ENCODE measurements around the gene LCN2. TPM values are rescaled to one million over a fixed set of nuclear protein-coding genes. Genes with fewer than 3 reads are reported as not detected.

The LCN2 gene
- polyA plus RNA-seq, 1 experiment = not detected

DNA sequence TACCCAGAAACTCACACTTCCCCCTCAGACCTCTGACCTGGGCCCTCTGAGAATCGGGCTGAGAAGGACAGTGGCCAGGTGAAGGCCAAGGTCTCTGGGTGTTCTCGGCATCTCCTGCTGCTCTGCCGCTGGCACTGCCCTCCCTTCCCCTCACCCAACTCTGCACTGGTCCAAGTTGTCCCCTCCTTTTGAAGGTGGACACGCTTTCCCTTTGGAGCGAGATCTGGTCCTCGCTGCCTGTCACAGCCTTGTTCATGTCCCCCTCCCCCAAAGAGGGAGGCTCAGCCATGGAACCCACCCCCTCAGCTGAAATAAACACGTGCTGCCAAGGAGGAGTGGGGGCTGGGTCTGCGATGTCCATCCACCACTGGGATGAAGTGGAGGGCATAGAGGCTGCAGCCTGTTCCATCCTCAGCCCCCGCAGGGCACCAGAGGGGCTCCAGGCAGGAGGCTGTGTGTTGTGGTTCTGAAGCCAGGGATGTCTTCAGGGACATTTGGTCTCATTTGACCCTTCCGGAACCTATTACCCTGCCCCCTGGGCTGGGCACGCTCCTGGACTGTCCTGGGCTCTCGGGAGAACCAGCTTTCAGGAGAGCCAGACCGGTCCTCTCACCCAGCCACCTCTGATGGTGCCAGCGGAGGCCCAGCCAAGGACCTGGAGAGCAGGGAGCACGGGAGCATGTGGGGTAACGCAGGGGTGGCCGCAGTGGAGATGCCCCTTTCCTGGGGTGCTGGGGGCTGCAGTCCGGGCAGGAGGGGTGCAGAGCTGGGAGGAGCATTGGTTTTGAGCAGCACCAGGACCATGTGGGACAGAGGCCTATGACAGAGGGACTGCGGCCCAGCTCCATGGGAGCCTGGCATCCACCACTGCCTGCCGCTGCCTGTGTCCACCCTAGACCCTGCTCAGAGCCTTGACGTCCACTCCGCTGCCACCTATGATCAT is 4.7 kb upstream of the LCN2 start:
- Histone ChIP-seq H3K4me3 (ENCODE audit: low read depth, low read length) (no peak overlapping the region), H3K36me3 (ENCODE audit: control insufficient read depth, insufficient read depth, low read length) (no peaks in the 10 kb centered on the region), H3K27me3 (ENCODE audit: control insufficient read depth, insufficient read depth, low read length) (peaks cover 1% of the 10 kb centered on the region)
- ChIA-PET CTCF (interaction anchor here (2.2 to 2.6 kb wide), 2 partner anchors 16 to 27 kb away, joined by 8 to 10 read pairs; partner anchors contain the start of gene PTGES2), POLR2A (no interaction called here)
- TF ChIP-seq, protein P1, sequence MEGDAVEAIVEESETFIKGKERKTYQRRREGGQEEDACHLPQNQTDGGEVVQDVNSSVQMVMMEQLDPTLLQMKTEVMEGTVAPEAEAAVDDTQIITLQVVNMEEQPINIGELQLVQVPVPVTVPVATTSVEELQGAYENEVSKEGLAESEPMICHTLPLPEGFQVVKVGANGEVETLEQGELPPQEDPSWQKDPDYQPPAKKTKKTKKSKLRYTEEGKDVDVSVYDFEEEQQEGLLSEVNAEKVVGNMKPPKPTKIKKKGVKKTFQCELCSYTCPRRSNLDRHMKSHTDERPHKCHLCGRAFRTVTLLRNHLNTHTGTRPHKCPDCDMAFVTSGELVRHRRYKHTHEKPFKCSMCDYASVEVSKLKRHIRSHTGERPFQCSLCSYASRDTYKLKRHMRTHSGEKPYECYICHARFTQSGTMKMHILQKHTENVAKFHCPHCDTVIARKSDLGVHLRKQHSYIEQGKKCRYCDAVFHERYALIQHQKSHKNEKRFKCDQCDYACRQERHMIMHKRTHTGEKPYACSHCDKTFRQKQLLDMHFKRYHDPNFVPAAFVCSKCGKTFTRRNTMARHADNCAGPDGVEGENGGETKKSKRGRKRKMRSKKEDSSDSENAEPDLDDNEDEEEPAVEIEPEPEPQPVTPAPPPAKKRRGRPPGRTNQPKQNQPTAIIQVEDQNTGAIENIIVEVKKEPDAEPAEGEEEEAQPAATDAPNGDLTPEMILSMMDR (IDR thresholded peaks at IDR 0.05; ENCODE audit: insufficient read depth, low read depth, low read length) = no peak
- no peak for DNase-seq (ENCODE audit: low read depth)

DNA sequence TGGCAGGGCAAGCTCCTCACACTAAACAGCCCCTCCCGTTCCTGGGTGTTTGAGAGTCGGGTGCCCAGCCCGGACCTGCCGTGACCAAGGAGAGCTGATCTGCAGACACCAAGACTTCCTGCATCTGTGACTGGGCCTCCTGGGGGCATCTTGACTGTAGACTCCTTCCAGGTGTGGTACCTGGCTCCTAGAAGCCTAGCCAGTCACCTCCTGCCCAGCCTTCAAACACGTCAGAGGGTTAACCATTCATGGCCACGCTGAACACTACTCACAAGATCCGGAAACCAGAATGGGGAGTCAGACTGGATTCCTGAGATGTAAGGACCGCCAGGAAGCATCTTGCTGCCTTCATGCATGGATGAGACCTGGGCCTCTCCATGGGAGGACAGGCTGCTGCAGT is 3.7 kb upstream of the LCN2 start:
- Histone ChIP-seq H3K27me3 (ENCODE audit: control insufficient read depth, insufficient read depth, low read length) (peaks cover 1% of the 10 kb centered on the region), H3K4me3 (ENCODE audit: low read depth, low read length) (no peak overlapping the region), H3K36me3 (ENCODE audit: control insufficient read depth, insufficient read depth, low read length) (no peaks in the 10 kb centered on the region)
- DNase-seq (ENCODE audit: low read depth) = no peak
- CTCF ChIA-PET = interaction anchor here (2.2 kb wide), 1 partner anchor 17 kb away, joined by 8 read pairs; the partner anchor contains the start of gene PTGES2
- POLR2A ChIA-PET = no interaction called here
- TF ChIP-seq, protein P1 (IDR thresholded peaks at IDR 0.05; ENCODE audit: insufficient read depth, low read depth, low read length) = no peak

DNA sequence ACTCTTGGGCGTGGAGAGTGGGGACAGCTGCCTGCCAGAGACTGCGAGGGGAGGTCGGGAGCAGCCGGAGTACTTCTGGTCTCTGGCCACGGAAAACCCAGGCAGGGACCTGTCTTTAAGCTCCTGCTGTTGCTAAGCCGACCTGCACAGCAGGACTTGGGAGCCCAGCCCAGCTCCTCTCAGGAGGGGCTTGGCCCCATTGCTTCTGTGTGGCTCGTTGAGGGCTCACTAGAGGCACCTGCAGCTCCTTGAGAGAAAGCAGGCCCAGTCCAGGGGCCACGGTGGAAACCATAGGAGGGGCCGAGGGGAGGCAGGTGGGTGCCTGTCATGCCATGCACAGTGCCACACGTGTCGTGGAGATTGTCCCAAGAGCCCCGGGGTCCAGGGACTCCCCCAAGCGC is 3.3 kb upstream of the LCN2 start:
- no peak overlapping the region for H3K4me3 ChIP-seq (ENCODE audit: low read depth, low read length)
- TF ChIP-seq, protein P1 (IDR thresholded peaks at IDR 0.05; ENCODE audit: insufficient read depth, low read depth, low read length) = no peak
- POLR2A ChIA-PET = no interaction called here
- CTCF ChIA-PET = interaction anchor here (2.2 kb wide), 1 partner anchor 18 kb away, joined by 8 read pairs; the partner anchor contains the start of gene PTGES2
- no peak for DNase-seq (ENCODE audit: low read depth)
- H3K36me3 ChIP-seq (ENCODE audit: control insufficient read depth, insufficient read depth, low read length) = no peaks in the 10 kb centered on the region
- peaks cover 1% of the 10 kb centered on the region for H3K27me3 ChIP-seq (ENCODE audit: control insufficient read depth, insufficient read depth, low read length)

DNA sequence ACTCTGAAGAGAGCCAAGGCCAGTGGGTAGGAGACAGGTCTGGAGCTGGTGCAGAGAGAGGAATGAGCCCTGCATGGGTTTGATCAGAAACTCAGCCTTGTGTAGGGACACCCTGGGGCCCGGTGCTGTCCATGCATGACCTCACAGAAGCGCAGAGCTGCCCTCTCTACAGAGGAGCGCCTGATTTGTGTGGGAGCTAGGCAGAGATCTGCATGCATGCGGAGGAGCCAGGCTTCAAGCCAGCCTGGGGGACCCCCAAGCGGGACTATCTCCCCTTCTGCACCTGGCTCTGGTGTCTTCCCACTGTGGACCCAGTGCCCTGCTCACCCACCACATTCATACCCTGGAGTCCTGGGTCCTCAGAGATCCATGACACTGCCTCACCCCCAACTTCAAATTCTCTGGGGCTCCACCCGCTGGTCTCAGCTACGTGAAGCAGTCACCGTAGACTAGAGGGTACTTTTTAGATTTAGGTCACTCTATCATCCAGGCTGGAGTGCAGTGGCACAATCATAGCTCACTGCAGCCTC is 2.6 kb upstream of the LCN2 start:
- H3K4me3 ChIP-seq (ENCODE audit: low read depth, low read length) = no peak overlapping the region
- H3K36me3 ChIP-seq (ENCODE audit: control insufficient read depth, insufficient read depth, low read length) = no peaks in the 10 kb centered on the region
- ChIA-PET POLR2A (no interaction called here), CTCF (interaction anchor here (0.6 to 2.2 kb wide), 3 partner anchors 18 to 29 kb away, joined by 3 to 8 read pairs (median 6); partner anchors contain the start of gene PTGES2)
- DNase-seq (ENCODE audit: low read depth) = no peak
- TF ChIP-seq, protein P1 (IDR thresholded peaks at IDR 0.05; ENCODE audit: insufficient read depth, low read depth, low read length) = no peak
- H3K27me3 ChIP-seq (ENCODE audit: control insufficient read depth, insufficient read depth, low read length) = peaks cover 1% of the 10 kb centered on the region

DNA sequence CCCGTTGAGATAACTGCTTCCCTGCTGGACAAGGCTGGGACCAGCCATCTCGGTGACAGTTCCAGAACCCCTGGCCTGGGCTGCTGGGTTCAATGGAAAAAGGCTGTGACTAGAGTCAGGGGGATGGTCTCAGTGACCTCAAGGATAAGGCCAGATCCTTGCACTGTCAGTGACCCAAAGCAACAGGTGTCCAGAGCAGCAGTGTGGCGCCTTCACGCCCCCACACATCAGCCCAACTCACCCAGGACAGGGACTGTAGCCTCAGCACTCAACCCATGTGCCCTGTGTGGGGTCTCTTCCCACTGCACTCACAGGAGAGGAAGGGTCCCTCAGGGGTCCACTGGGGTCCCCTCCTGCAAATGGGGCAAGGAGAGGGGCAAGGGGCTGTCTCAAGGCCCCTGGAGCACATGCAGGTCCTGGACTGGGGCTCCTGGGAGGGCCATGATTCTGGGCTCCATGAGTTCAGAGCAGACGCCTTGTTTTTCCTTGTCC is 698 bp upstream of the LCN2 start:
- no peaks in the 10 kb centered on the region for H3K36me3 ChIP-seq (ENCODE audit: control insufficient read depth, insufficient read depth, low read length)
- TF ChIP-seq, protein P1 (IDR thresholded peaks at IDR 0.05; ENCODE audit: insufficient read depth, low read depth, low read length) = no peak
- CTCF ChIA-PET = no interaction called here
- no peak overlapping the region for H3K4me3 ChIP-seq (ENCODE audit: low read depth, low read length)
- POLR2A ChIA-PET = no interaction called here
- no peak for DNase-seq (ENCODE audit: low read depth)
- H3K27me3 ChIP-seq (ENCODE audit: control insufficient read depth, insufficient read depth, low read length) = peaks cover 1% of the 10 kb centered on the region

All from BJ (cell line).